Coronary artery (tissue), 2 donors: Measurements from ENCODE around the gene DDX23.

ENCODE experiments used
- DNase-seq: peaks from one replicate; pipeline ENCODE4 v3.0.0-alpha.2; 2017; ENCODE audit warnings: low spot score
- H3K27ac ChIP-seq, 2 donors: fragments of 200-600 bp; sonication (generic); one replicate each; pipeline ENCODE4 v1.5.1; 2016 to 2019
- H3K4me3 ChIP-seq: fragments of 200-600 bp; sonication (generic); 2 replicates; pipeline ENCODE4 v1.5.1; 2016; ENCODE audit warnings: mild to moderate bottlenecking, moderate library complexity
- CTCF ChIP-seq: fragments of 200-600 bp; sonication (generic); IDR thresholded peaks from one replicate; pipeline ENCODE4 v1.5.1; 2019; ENCODE audit warnings: antibody characterized with exemption

DDX23 gene

GRCh38 chr12:48851883-48852733, at the start of gene DDX23:
TSS of gene DDX23 (minus strand) at chr12:48852163. CDS start at chr12:48845782, 6,381 bp downstream.
- H3K27ac ChIP-seq: peak within 1 kb of the TSS; percentile 68 to 86
- H3K4me3 ChIP-seq: peak within 1 kb of the TSS; percentile 82
- peak; percentile 98 for DNase-seq
- no peak for TF ChIP-seq CTCF

GRCh38 chr12:48901278-48901677, 49.3 kb upstream of the DDX23 start:
- no peak for DNase-seq
- TF ChIP-seq CTCF: no peak
- Histone ChIP-seq H3K4me3 (no peak overlapping the region), H3K27ac (no peak overlapping the region)

- DNase-seq: no peak
- no peak overlapping the region for H3K4me3 ChIP-seq
- H3K27ac ChIP-seq: no peak overlapping the region
- no peak for TF ChIP-seq CTCF
These were observed 47.7 kb upstream of the DDX23 start for GRCh38 chr12:48899651-48900050.

- Histone ChIP-seq H3K27ac (no peak overlapping the region), H3K4me3 (no peak overlapping the region)
- no peak for TF ChIP-seq CTCF
- no peak for DNase-seq
These were observed 42.3 kb upstream of the DDX23 start for GRCh38 chr12:48894271-48894670.

GRCh38 chr12:48890657-48891418, 38.9 kb upstream of the DDX23 start:
- peak; percentile 76 for DNase-seq
- TF ChIP-seq CTCF: peak; percentile 90
- Histone ChIP-seq H3K4me3 (peak overlapping the region; percentile 53), H3K27ac (no peak overlapping the region)

GRCh38 chr12:48889679-48890078, 37.7 kb upstream of the DDX23 start:
- Histone ChIP-seq H3K4me3 (no peak overlapping the region), H3K27ac (no peak overlapping the region)
- no peak for DNase-seq
- no peak for TF ChIP-seq CTCF
